HG03039 (cell line): Measurements from ENCODE around the gene RNF149.
"Not testable (repeated sequence)": the region's sequence is repeated elsewhere in the genome, so short reads cannot be mapped to it uniquely, and the experiment has no call there.

Source experiments
- ATAC-seq: cut with Tn5 transposase; IDR thresholded peaks from one replicate; pipeline ENCODE4 v1.9.1; 2021; ENCODE audit warnings: mild to moderate bottlenecking, moderate library complexity; ENCODE audit not compliant: unreplicated experiment

The RNF149 gene

GRCh38 chr2:101235956-101236355 lies 72.5 kb downstream of the RNF149 start:
- not testable (repeated sequence) for ATAC-seq

DNA sequence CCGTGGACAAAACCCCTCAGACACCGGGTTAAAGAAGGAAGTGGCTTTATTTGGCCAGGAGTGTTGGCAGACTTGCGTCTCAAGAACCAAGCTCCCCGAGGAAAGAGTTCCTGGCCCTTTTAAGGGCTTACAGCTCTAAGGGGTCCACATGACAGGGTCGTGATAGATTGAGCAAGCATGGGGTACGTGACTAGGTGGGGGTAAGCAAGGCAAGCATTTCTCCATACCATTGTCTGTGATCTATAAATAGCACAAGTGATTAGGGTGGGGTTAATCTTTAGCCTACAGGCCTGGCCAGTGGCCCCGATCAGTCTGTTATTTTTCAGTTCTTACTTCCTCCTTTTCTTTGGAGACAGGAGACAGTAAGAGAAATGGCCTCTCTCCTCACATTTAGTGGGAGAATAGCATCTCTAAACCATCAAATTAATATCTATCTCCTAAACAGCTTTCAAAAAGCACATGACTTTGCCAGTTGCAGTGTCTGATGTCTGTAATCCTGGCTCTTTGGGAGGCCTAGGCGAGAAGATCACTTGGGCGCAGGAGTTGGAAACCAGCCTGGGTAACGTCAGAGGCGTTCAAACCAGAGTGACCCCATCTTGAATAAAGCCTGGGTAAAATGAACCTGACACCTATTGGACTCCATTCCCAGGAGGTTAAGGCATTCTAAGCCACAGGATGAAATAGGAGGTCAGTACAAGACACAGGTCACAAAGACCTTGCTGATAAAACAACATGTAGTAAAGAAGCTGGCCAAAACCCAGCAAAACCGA lies 74.1 kb downstream of the RNF149 start:
- no peak for ATAC-seq

- ATAC-seq: no peak
These were observed 75.7 kb downstream of the RNF149 start for GRCh38 chr2:101232770-101233169.

GRCh38 chr2:101231937-101232730 lies 76.4 kb downstream of the RNF149 start:
- no peak for ATAC-seq

GRCh38 chr2:101231240-101231639 lies 77.3 kb downstream of the RNF149 start:
- no peak for ATAC-seq

DNA sequence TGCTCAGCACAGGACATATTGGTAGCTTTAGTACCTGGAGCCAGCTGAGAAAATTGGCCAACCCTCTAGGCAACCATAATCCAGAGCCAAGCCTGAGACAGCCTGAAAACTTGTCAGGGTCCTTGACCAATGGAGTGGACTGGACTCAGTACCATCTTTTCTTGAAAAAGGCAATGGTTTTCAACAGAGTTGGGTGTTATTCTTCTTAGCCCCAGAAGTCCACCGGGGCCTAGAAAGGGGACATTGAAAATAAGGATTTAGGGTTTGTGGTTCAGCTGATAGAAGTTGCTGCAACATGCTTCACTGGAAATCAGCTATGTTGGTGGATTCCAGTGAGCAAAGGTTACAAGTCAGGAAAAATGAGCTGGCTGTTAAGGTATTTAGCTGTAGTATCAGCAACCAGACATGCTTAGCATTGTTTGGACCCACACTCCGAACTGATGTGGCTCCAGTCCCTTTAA lies 77.9 kb downstream of the RNF149 start:
- no peak for ATAC-seq
